ENCODE data around the gene MOV10L1. TPM values are rescaled to one million over a fixed set of nuclear protein-coding genes. Genes with fewer than 3 reads are reported as not detected.

MOV10L1 gene
- total and polyA plus RNA-seq, 2 donors (not counting 3 experiments of a cell fraction or from before 2014, with no cell fraction given): 27.6 to 37.6 TPM

DNA sequence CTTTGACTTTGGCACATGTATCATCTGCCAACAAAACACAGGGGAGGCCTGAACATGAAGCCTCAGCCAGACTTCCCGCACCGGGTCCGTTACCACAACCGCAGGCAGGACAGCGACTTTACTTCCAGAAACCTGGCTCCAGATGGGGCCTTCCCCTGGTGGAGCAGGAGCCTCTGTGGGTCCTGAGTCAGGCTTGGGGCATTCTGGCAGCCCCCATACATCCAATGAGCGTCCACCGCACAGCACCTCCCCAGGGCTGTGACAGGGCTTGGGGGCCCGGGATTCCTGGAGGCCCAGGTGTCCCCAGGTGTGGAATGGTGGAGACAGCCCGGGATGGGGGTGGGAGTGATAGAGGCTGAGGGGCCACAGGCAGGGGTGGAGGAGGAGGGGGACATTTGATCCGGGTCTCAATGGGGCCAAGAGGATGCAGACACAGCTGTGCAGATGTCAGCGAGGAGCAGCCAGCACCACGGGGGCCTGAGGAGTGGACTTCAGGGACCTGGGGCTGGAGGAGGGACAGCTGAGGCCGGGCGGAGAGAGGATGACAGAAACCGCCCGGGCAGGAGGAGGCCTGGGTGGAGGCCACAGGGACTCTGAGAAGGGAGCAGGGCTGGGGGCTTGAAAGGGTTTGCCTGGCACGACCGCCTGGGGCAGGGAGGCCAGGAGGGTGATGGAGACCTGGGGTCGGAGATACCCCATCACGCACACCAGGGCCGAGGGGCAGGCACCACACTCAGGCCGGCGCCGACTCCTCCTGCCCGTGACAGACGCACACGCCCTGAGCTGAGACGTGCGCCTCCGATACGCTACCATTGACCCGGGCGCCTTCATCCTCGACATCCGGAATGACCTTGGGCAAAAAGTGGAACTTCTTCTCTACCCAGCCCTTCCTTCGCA is 40.3 kb upstream of the MOV10L1 start:
- TF ChIP-seq JUN (IDR thresholded peaks at IDR 0.05; ENCODE audit: borderline replicate concordance, insufficient read depth, insufficient read length, low read depth): no peak
- no peak for TF ChIP-seq EZH2 (IDR thresholded peaks at IDR 0.05; ENCODE audit: borderline replicate concordance, low read depth, low read length, severe bottlenecking)
- TF ChIP-seq, protein P1, sequence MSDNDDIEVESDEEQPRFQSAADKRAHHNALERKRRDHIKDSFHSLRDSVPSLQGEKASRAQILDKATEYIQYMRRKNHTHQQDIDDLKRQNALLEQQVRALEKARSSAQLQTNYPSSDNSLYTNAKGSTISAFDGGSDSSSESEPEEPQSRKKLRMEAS (IDR thresholded peaks at IDR 0.05; ENCODE audit: insufficient read depth, insufficient read length): no peak
- no peak for TF ChIP-seq POLR2A (IDR thresholded peaks at IDR 0.05; ENCODE audit: low read depth, low read length)
- TF ChIP-seq MYC (IDR thresholded peaks at IDR 0.05; ENCODE audit: low read depth, low read length): no peak
- TF ChIP-seq, protein P2, sequence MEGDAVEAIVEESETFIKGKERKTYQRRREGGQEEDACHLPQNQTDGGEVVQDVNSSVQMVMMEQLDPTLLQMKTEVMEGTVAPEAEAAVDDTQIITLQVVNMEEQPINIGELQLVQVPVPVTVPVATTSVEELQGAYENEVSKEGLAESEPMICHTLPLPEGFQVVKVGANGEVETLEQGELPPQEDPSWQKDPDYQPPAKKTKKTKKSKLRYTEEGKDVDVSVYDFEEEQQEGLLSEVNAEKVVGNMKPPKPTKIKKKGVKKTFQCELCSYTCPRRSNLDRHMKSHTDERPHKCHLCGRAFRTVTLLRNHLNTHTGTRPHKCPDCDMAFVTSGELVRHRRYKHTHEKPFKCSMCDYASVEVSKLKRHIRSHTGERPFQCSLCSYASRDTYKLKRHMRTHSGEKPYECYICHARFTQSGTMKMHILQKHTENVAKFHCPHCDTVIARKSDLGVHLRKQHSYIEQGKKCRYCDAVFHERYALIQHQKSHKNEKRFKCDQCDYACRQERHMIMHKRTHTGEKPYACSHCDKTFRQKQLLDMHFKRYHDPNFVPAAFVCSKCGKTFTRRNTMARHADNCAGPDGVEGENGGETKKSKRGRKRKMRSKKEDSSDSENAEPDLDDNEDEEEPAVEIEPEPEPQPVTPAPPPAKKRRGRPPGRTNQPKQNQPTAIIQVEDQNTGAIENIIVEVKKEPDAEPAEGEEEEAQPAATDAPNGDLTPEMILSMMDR (IDR thresholded peaks at IDR 0.05; ENCODE audit: extremely low read depth in 1 of 2, insufficient read depth in 1 of 2, low read depth in 1 of 2, low read length in 2 of 2): no peak
- no peak for TF ChIP-seq FOS (IDR thresholded peaks at IDR 0.05; ENCODE audit: borderline replicate concordance, insufficient read depth, low read length)
- no peak for TF ChIP-seq POLR2AphosphoS5 (IDR thresholded peaks at IDR 0.05; ENCODE audit: insufficient read depth, low read depth, low read length)
- no peak for TF ChIP-seq GATA2 (IDR thresholded peaks at IDR 0.05; ENCODE audit: insufficient read depth, insufficient read length, low read depth, low read length)
- no peaks in the 10 kb centered on the region for H3K4me1 ChIP-seq (ENCODE audit: control insufficient read depth, extremely low read depth, insufficient read depth, low read length)
- H3K9me3 ChIP-seq (replicated peaks; ENCODE audit: control insufficient read depth, insufficient read depth, low read length): no peaks in the 10 kb centered on the region
- dilution Hi-C loops (cut with MboI; ENCODE audit: extremely low pct_ligation_motif_present, low sequenced_read_pairs): no loop called here
- intact Hi-C loops (cut with micrococcal nuclease): no loop called here
- H3K4me3 ChIP-seq (replicated peaks in 1 of 3; ENCODE audit: insufficient read depth in 1 of 3, low read depth in 1 of 3, low read length in 3 of 3): no peak overlapping the region
- H4K20me1 ChIP-seq (replicated peaks; ENCODE audit: control insufficient read depth, extremely low read depth, insufficient read depth, low read length): no peaks in the 10 kb centered on the region
- ChIA-PET POLR2A (no interaction called here), CTCF (interaction anchor here (1.3 to 2.0 kb wide), 3 partner anchors 10 to 19 kb away, joined by 3 to 13 read pairs (median 4); no protein-coding TSS in a partner anchor)
- no peaks in the 10 kb centered on the region for H3K36me3 ChIP-seq (ENCODE audit: control insufficient read depth in 2 of 2, extremely low read depth in 1 of 2, insufficient read depth in 2 of 2, low read length in 2 of 2)
- no peaks in the 10 kb centered on the region for H3K27me3 ChIP-seq (ENCODE audit: control insufficient read depth in 2 of 2, insufficient read depth in 2 of 2, low read length in 2 of 2)
- no peaks in the 10 kb centered on the region for H3K9me1 ChIP-seq (replicated peaks; ENCODE audit: control insufficient read depth, extremely low read depth, insufficient read depth, low read length)
- H3K9ac ChIP-seq (replicated peaks; ENCODE audit: extremely low read depth, insufficient read depth, low read length): no peak overlapping the region
- H3K79me2 ChIP-seq (ENCODE audit: control insufficient read depth, insufficient read depth, low read length): no peaks in the 10 kb centered on the region
- no peak overlapping the region for H2AFZ ChIP-seq (ENCODE audit: low read depth, low read length)
- no peak overlapping the region for H3K27ac ChIP-seq (ENCODE audit: insufficient read depth, low read depth, low read length)
- DNase-seq (ENCODE audit: low read depth, low spot score) (no peak), FAIRE-seq (no peak)
- BruUV-seq (replicated peaks): no TSS peak
- no peak overlapping the region for H3K4me2 ChIP-seq (ENCODE audit: insufficient read depth, low read length)

Measured in endothelial cell of umbilical vein (primary cell).